ENCODE data around the gene PARK7.
A peak's percentile ranks its signal among the peaks of the same experiment; 100 is the strongest.

The PARK7 gene

DNA sequence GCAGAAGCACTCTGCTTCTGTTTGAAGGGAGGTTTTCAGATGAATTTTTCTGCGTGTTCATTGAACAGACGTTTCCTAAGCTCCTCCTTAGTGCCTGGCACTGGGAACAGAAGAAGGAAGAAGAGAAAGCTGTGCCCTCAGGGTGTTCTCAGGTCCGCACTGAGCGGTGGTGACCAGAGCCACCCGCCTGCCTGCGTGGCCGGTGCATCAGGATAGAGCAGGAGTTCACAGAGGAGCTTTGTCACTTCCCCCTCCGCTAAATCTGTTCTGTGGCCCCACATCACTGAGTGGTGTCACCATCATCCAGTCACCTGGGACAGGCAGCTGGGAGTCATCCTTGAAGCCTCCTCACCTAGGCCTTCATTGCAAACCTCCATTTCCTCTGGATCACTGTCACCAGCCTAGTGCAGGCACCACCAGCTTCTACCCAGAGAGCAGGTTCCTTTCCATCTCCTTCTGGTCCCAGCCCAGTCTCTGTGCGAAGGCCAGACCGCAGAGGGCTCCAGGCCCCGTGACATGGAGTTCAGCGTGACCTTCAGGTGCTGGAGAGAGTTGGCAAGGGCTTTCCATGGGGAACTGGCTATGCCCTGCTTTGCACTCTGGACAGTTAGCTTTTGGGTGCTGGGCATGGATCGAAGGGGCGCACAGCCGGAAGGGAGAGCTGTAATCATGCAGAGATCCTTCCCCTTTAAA, 21.7 kb downstream of the PARK7 start:
- Histone ChIP-seq H3K4me3 (ENCODE audit: low read depth, low read length) (no peak overlapping the region), H2AFZ (ENCODE audit: low read length, unreplicated experiment) (no peak overlapping the region), H3K27me3 (ENCODE audit: insufficient read depth, low read length) (no peaks in the 10 kb centered on the region), H3K36me3 (ENCODE audit: insufficient read depth, low read length) (peaks cover 41% of the 10 kb centered on the region), H3K4me1 (ENCODE audit: control insufficient read depth, insufficient read depth, low read length, unreplicated experiment) (peaks cover 3% of the 10 kb centered on the region), H3K79me2 (ENCODE audit: control insufficient read depth, insufficient read depth, low read length, unreplicated experiment) (no peaks in the 10 kb centered on the region), H3K27ac (ENCODE audit: low read depth, low read length) (peak overlapping the region; percentile 46; the same call in 1 of the 2 replicates)

DNA sequence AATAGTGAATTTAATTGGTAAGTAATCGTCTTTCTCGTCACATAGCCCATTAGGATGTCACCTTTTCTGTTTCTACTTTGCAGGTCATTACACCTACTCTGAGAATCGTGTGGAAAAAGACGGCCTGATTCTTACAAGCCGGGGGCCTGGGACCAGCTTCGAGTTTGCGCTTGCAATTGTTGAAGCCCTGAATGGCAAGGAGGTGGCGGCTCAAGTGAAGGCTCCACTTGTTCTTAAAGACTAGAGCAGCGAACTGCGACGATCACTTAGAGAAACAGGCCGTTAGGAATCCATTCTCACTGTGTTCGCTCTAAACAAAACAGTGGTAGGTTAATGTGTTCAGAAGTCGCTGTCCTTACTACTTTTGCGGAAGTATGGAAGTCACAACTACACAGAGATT, 23.3 kb downstream of the PARK7 start:
- no peak overlapping the region for H3K27ac ChIP-seq (ENCODE audit: low read depth, low read length)
- no peak overlapping the region for H2AFZ ChIP-seq (ENCODE audit: low read length, unreplicated experiment)
- H3K4me1 ChIP-seq (ENCODE audit: control insufficient read depth, insufficient read depth, low read length, unreplicated experiment): peaks cover 3% of the 10 kb centered on the region
- H3K79me2 ChIP-seq (ENCODE audit: control insufficient read depth, insufficient read depth, low read length, unreplicated experiment): no peaks in the 10 kb centered on the region
- no peak overlapping the region for H3K4me3 ChIP-seq (ENCODE audit: low read depth, low read length)
- no peaks in the 10 kb centered on the region for H3K27me3 ChIP-seq (ENCODE audit: insufficient read depth, low read length)
- peaks cover 34% of the 10 kb centered on the region for H3K36me3 ChIP-seq (ENCODE audit: insufficient read depth, low read length)

DNA sequence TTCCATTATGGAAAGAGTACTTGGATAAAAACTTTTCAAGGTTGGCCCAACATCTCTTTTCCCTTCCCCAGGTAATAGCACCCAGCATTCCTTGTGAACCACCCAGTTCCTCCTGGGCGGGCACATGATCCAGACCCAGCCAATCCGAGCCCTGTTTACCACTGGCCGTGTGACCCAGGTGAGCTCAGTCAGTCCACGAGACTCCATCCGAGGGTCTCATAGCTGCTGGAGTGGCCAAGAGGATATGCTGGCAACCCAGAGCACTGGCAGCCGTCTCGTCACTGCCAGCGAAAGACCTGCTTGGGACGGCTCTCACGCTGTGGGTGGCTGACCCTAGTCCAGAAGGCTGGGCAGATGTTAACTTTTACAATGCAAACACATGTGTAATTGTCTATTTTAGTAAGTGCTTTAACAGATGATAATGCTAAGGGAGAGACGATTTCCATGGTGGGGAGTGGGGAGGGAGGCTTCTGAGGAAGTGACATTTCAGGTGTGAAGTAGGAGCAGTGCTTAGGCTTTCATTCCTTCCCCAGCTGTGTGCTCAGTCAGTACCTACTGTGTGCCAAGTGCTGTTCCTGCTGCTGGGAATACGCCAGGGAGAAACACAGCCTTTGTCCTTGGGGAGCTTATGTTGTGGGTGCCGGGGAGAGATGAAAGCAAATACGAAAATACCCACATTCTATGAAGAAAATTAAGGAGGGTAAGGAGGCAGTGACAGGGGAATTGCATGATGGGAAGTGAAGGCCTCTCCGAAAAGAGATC, 24.5 kb downstream of the PARK7 start:
- H3K79me2 ChIP-seq (ENCODE audit: control insufficient read depth, insufficient read depth, low read length, unreplicated experiment): no peaks in the 10 kb centered on the region
- H3K27me3 ChIP-seq (ENCODE audit: insufficient read depth, low read length): no peaks in the 10 kb centered on the region
- H3K36me3 ChIP-seq (ENCODE audit: insufficient read depth, low read length): peaks cover 30% of the 10 kb centered on the region
- no peak overlapping the region for H3K4me3 ChIP-seq (ENCODE audit: low read depth, low read length)
- H3K4me1 ChIP-seq (ENCODE audit: control insufficient read depth, insufficient read depth, low read length, unreplicated experiment): peaks cover 3% of the 10 kb centered on the region
- no peak overlapping the region for H2AFZ ChIP-seq (ENCODE audit: low read length, unreplicated experiment)
- H3K27ac ChIP-seq (ENCODE audit: low read depth, low read length): no peak overlapping the region

DNA sequence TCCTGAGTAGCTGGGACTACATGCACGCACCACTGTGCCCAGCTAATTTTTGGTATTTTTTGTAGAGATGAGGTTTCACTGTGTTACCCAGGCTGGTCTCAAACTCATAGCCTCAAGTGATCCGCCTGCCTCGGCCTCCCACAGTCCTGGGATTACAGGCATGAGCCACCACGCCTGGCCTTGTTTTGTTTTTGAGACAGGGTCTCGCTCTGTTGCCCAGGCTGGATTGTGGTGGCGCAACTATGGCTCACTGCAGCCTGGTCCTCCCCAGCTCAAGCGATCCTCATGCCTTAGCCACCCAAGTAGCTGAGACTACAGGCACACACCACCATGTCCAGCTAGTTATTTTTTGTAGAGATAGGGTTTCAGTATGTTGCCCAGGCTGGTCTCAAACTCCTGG, 26.0 kb downstream of the PARK7 start:
- peaks cover 30% of the 10 kb centered on the region for H3K36me3 ChIP-seq (ENCODE audit: insufficient read depth, low read length)

DNA sequence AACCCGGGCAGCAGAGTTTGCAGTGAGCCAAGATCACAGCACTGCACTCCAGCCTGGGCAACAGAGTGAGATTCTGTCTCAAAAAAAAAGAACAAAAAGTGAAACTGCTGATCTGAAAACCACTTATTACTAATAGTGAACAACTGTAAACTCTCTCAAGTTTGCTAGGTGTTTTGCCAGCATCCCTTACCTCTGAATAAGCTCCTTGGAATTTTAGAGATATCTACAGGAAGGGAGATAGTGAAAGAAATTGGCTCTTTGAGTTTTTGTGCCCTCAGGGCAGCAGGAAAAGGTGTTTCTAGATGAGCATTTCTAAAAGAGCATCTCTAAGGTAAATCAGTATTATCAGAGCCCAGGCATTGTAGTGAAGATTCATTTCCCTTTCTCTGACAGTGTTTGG, 27.1 kb downstream of the PARK7 start:
- Histone ChIP-seq H3K79me2 (ENCODE audit: control insufficient read depth, insufficient read depth, low read length, unreplicated experiment) (no peaks in the 10 kb centered on the region), H3K27ac (ENCODE audit: low read depth, low read length) (no peak overlapping the region), H2AFZ (ENCODE audit: low read length, unreplicated experiment) (no peak overlapping the region), H3K27me3 (ENCODE audit: insufficient read depth, low read length) (no peaks in the 10 kb centered on the region), H3K36me3 (ENCODE audit: insufficient read depth, low read length) (peaks cover 22% of the 10 kb centered on the region), H3K4me1 (ENCODE audit: control insufficient read depth, insufficient read depth, low read length, unreplicated experiment) (no peaks in the 10 kb centered on the region), H3K4me3 (ENCODE audit: low read depth, low read length) (no peak overlapping the region)

More for the DNA sequence above, 26.0 kb downstream of the PARK7 start:
- Histone ChIP-seq H3K27me3 (ENCODE audit: insufficient read depth, low read length) (no peaks in the 10 kb centered on the region), H2AFZ (ENCODE audit: low read length, unreplicated experiment) (no peak overlapping the region), H3K79me2 (ENCODE audit: control insufficient read depth, insufficient read depth, low read length, unreplicated experiment) (no peaks in the 10 kb centered on the region), H3K4me1 (ENCODE audit: control insufficient read depth, insufficient read depth, low read length, unreplicated experiment) (peaks cover 2% of the 10 kb centered on the region), H3K4me3 (ENCODE audit: low read depth, low read length) (no peak overlapping the region), H3K27ac (ENCODE audit: low read depth, low read length) (no peak overlapping the region)

- Histone ChIP-seq H3K4me3 (ENCODE audit: low read depth, low read length) (no peak overlapping the region), H3K36me3 (ENCODE audit: insufficient read depth, low read length) (peaks cover 9% of the 10 kb centered on the region), H3K79me2 (ENCODE audit: control insufficient read depth, insufficient read depth, low read length, unreplicated experiment) (no peaks in the 10 kb centered on the region), H3K4me1 (ENCODE audit: control insufficient read depth, insufficient read depth, low read length, unreplicated experiment) (peaks cover 11% of the 10 kb centered on the region), H3K27ac (ENCODE audit: low read depth, low read length) (no peak overlapping the region), H2AFZ (ENCODE audit: low read length, unreplicated experiment) (no peak overlapping the region), H3K27me3 (ENCODE audit: insufficient read depth, low read length) (no peaks in the 10 kb centered on the region)
These were observed 28.4 kb downstream of the PARK7 start for GRCh38 chr1:7989762-7990428.

DNA sequence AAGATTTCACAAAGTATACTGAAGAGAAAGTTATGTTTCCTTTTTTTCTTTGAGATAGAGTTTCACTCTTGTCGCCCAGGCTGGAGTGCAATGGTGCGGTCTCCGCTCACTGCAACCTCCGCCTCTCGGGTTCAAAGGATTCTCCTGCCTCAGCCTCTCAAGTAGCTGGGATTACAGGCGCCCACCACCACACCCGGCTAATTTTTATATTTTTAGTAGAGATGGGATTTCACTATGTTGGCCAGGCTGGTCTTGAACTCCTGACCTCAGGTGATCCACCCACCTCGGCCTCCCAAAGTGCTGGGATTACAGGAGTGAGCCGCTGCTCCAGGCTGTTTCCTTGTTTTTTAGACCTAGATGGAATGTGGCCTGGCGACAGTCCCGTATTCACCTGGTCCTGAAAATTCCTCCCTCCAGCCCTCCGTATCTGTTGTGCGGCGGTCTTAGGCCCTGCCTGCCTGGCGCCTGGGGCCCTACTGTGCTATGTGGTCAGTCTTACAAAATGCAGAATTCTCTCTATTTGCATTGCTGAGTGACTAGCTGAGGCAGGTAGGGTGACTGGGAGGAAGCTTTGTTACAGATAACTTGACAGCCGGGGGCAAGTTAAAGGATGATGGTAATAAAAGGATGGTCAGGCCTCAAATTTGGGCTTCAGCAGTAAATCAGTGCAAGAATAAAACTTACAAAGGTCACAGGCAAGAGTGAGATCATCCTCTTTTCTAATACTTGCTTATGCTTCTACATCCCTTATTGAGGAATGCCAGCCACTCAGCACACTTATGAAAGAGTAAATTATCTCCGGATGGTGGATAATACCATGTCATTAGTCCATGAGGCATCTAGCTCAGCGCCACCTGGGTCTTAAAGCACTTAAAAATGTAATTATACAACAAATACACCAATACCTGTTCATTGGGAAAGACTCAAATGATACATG, 30.3 kb downstream of the PARK7 start:
- peaks cover 11% of the 10 kb centered on the region for H3K4me1 ChIP-seq (ENCODE audit: control insufficient read depth, insufficient read depth, low read length, unreplicated experiment)
- no peaks in the 10 kb centered on the region for H3K79me2 ChIP-seq (ENCODE audit: control insufficient read depth, insufficient read depth, low read length, unreplicated experiment)
- H3K36me3 ChIP-seq (ENCODE audit: insufficient read depth, low read length): peaks cover 5% of the 10 kb centered on the region; the same call in 1 of the 2 replicates
- H2AFZ ChIP-seq (ENCODE audit: low read length, unreplicated experiment): no peak overlapping the region
- no peak overlapping the region for H3K4me3 ChIP-seq (ENCODE audit: low read depth, low read length)
- H3K27ac ChIP-seq (ENCODE audit: low read depth, low read length): no peak overlapping the region
- H3K27me3 ChIP-seq (ENCODE audit: insufficient read depth, low read length): no peaks in the 10 kb centered on the region

DNA sequence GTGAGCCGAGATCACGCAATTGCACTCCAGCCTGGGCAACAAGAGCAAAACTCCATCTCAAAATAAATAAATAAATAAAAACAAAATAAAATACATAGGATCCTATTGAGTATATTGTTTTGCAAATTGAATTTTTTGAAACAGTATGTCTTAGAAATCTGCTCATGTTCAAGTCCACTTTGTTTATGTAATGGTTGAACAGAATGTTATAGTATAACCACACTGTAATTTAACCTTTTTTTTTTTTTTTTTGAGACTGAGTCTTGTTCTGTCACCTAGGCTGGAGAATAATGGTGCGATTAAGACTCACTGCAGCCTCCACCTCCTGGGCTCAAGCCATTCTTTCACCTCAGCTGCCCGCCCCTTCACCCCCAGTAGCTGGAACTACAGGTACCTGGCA, 31.4 kb downstream of the PARK7 start:
- Histone ChIP-seq H3K4me1 (ENCODE audit: control insufficient read depth, insufficient read depth, low read length, unreplicated experiment) (peaks cover 11% of the 10 kb centered on the region), H3K27ac (ENCODE audit: low read depth, low read length) (no peak overlapping the region), H3K36me3 (ENCODE audit: insufficient read depth, low read length) (peaks cover 5% of the 10 kb centered on the region; the same call in 1 of the 2 replicates), H3K27me3 (ENCODE audit: insufficient read depth, low read length) (no peaks in the 10 kb centered on the region), H2AFZ (ENCODE audit: low read length, unreplicated experiment) (no peak overlapping the region), H3K4me3 (ENCODE audit: low read depth, low read length) (no peak overlapping the region), H3K79me2 (ENCODE audit: control insufficient read depth, insufficient read depth, low read length, unreplicated experiment) (no peaks in the 10 kb centered on the region)

DNA sequence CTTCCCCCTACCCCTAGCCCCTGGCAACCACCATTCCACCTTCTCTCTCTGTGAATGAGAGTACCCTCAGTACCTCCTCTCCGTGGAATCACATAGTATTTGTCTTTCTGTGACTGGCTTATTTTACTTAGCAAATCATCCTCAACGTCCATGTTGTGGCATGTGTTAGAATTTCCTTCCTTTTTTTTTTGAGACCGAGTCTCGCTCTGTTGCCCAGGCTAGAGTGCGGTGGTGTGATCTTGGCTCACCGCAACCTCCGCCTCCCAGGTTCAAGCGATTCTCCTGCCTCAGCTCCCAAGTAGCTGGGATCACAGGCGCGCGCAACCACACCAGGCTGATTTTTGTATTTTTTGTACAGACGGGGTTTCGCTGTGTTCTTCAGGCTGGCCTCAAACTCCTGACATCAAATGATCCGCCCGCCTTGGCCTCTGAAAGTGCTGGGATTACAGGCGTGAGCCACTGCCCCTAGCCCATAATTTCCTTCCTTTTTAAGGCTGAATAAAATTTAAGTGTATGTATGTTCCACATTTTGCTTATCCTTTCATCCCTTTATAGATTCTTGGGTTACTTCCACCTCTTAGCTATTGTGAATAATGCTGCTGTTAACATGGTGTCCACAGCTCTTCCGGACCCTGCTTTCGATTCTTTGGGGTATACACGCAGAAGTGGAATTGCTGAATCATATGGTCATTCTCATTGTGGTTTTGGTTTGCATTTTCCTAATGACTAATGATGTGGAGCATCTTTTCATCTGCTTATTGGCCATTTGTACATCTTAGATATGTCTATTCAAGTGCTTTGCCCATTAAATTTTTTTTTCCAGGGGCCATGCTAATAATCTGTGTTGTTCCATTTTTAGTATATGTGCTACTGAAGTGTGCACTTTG, 32.3 kb downstream of the PARK7 start:
- Histone ChIP-seq H3K4me3 (ENCODE audit: low read depth, low read length) (no peak overlapping the region), H3K79me2 (ENCODE audit: control insufficient read depth, insufficient read depth, low read length, unreplicated experiment) (no peaks in the 10 kb centered on the region), H2AFZ (ENCODE audit: low read length, unreplicated experiment) (no peak overlapping the region), H3K36me3 (ENCODE audit: insufficient read depth, low read length) (peaks cover 5% of the 10 kb centered on the region; the same call in 1 of the 2 replicates), H3K27me3 (ENCODE audit: insufficient read depth, low read length) (no peaks in the 10 kb centered on the region), H3K27ac (ENCODE audit: low read depth, low read length) (peak overlapping the region; percentile 47), H3K4me1 (ENCODE audit: control insufficient read depth, insufficient read depth, low read length, unreplicated experiment) (peaks cover 11% of the 10 kb centered on the region)
